Measurements from ENCODE around the gene TMEM132C. TPM values are rescaled to one million over a fixed set of nuclear protein-coding genes. Genes with fewer than 3 reads are reported as not detected.

The TMEM132C gene
- total and polyA plus RNA-seq, 2 donors (not counting 3 experiments of a cell fraction or from before 2014, with no cell fraction given) = not detected

GRCh38 chr12:128734371-128734770 is 467.4 kb downstream of the TMEM132C start:
- DNase-seq (ENCODE audit: low read depth, low spot score) (no peak), FAIRE-seq (no peak)
- Histone ChIP-seq H3K9me3 (replicated peaks; ENCODE audit: control insufficient read depth, insufficient read depth, low read length) (peaks cover 3% of the 10 kb centered on the region), H3K36me3 (ENCODE audit: control insufficient read depth in 2 of 2, extremely low read depth in 1 of 2, insufficient read depth in 2 of 2, low read length in 2 of 2) (no peaks in the 10 kb centered on the region), H3K9me1 (replicated peaks; ENCODE audit: control insufficient read depth, extremely low read depth, insufficient read depth, low read length) (no peaks in the 10 kb centered on the region), H3K79me2 (ENCODE audit: control insufficient read depth, insufficient read depth, low read length) (no peaks in the 10 kb centered on the region), H3K27ac (ENCODE audit: insufficient read depth, low read depth, low read length) (no peak overlapping the region), H2AFZ (ENCODE audit: low read depth, low read length) (no peak overlapping the region), H3K4me3 (replicated peaks in 1 of 3; ENCODE audit: insufficient read depth in 1 of 3, low read depth in 1 of 3, low read length in 3 of 3) (no peak overlapping the region), H4K20me1 (replicated peaks; ENCODE audit: control insufficient read depth, extremely low read depth, insufficient read depth, low read length) (no peaks in the 10 kb centered on the region), H3K9ac (replicated peaks; ENCODE audit: extremely low read depth, insufficient read depth, low read length) (no peak overlapping the region), H3K4me2 (ENCODE audit: insufficient read depth, low read length) (no peak overlapping the region), H3K4me1 (ENCODE audit: control insufficient read depth, extremely low read depth, insufficient read depth, low read length) (no peaks in the 10 kb centered on the region), H3K27me3 (ENCODE audit: control insufficient read depth in 2 of 2, insufficient read depth in 2 of 2, low read length in 2 of 2) (no peaks in the 10 kb centered on the region)
- BruUV-seq (replicated peaks) = no TSS peak
- intact Hi-C loops (cut with micrococcal nuclease) (no loop called here), dilution Hi-C loops (cut with MboI; ENCODE audit: extremely low pct_ligation_motif_present, low sequenced_read_pairs) (no loop called here)
- TF ChIP-seq MYC (IDR thresholded peaks at IDR 0.05; ENCODE audit: low read depth, low read length) (no peak), JUN (IDR thresholded peaks at IDR 0.05; ENCODE audit: borderline replicate concordance, insufficient read depth, insufficient read length, low read depth) (no peak), POLR2AphosphoS5 (IDR thresholded peaks at IDR 0.05; ENCODE audit: insufficient read depth, low read depth, low read length) (no peak), GATA2 (IDR thresholded peaks at IDR 0.05; ENCODE audit: insufficient read depth, insufficient read length, low read depth, low read length) (no peak), EZH2 (IDR thresholded peaks at IDR 0.05; ENCODE audit: borderline replicate concordance, low read depth, low read length, severe bottlenecking) (no peak), POLR2A (IDR thresholded peaks at IDR 0.05; ENCODE audit: low read depth, low read length) (no peak), CTCF (IDR thresholded peaks at IDR 0.05; ENCODE audit: extremely low read depth in 1 of 2, insufficient read depth in 1 of 2, low read depth in 1 of 2, low read length in 2 of 2) (no peak), MAX (IDR thresholded peaks at IDR 0.05; ENCODE audit: insufficient read depth, insufficient read length) (no peak), FOS (IDR thresholded peaks at IDR 0.05; ENCODE audit: borderline replicate concordance, insufficient read depth, low read length) (no peak)
- CTCF ChIA-PET = no interaction called here
- POLR2A ChIA-PET = no interaction called here

Data from endothelial cell of umbilical vein (primary cell).